GM18867 (cell line): ENCODE data around the gene TXN2.
"Not testable (repeated sequence)": the region's sequence is repeated elsewhere in the genome, so short reads cannot be mapped to it uniquely, and the experiment has no call there.

ENCODE experiments used
- ATAC-seq: cut with Tn5 transposase; IDR thresholded peaks from one replicate; pipeline ENCODE4 v1.9.1; 2021; ENCODE audit warnings: mild to moderate bottlenecking, moderate library complexity; ENCODE audit not compliant: unreplicated experiment

TXN2 gene

GRCh38 chr22:36481393-36482168, at the start of gene TXN2:
Gene TXN2 (minus strand): TSS chr22:36481640. CDS start chr22:36480837, 803 bp downstream.
- peak; percentile 82 for ATAC-seq

GRCh38 chr22:36528795-36529751, 47.6 kb upstream of the TXN2 start, which contains the start of gene EIF3D:
Gene EIF3D (minus strand): TSS chr22:36529166. CDS start chr22:36526121, 3,045 bp downstream.
- peak; percentile 90 for ATAC-seq

- ATAC-seq: no peak
These were observed 46.9 kb upstream of the TXN2 start for GRCh38 chr22:36528341-36528740.

GRCh38 chr22:36522662-36523061, 41.2 kb upstream of the TXN2 start:
- ATAC-seq: no peak

- ATAC-seq: no peak
These were observed 39.0 kb upstream of the TXN2 start for GRCh38 chr22:36520423-36520822.

GRCh38 chr22:36519906-36520305, 38.5 kb upstream of the TXN2 start:
- ATAC-seq: not testable (repeated sequence)

- ATAC-seq: no peak
These were observed 33.3 kb upstream of the TXN2 start for GRCh38 chr22:36514766-36515165.

- no peak for ATAC-seq
These were observed 31.6 kb upstream of the TXN2 start for GRCh38 chr22:36512991-36513390.

GRCh38 chr22:36512333-36512732, 30.9 kb upstream of the TXN2 start:
- no peak for ATAC-seq

- ATAC-seq: no peak
These were observed 29.8 kb upstream of the TXN2 start for GRCh38 chr22:36510966-36511881.

- ATAC-seq: no peak
These were observed 28.9 kb upstream of the TXN2 start for GRCh38 chr22:36510384-36510783.

GRCh38 chr22:36507518-36508010, 26.1 kb upstream of the TXN2 start:
- no peak for ATAC-seq

- peak; percentile 79 for ATAC-seq
These were observed 25.4 kb upstream of the TXN2 start, which contains the start of gene FOXRED2 for GRCh38 chr22:36506637-36507517. Gene FOXRED2 (minus strand): TSS chr22:36507040. CDS start chr22:36506422, 618 bp downstream.

- no peak for ATAC-seq
These were observed 24.7 kb upstream of the TXN2 start for GRCh38 chr22:36505998-36506635.

GRCh38 chr22:36497910-36498665, 16.6 kb upstream of the TXN2 start:
- no peak for ATAC-seq

GRCh38 chr22:36493690-36494110, 12.3 kb upstream of the TXN2 start:
- no peak for ATAC-seq

- ATAC-seq: no peak
These were observed 10.7 kb upstream of the TXN2 start for GRCh38 chr22:36492109-36492508.

GRCh38 chr22:36491155-36491554, 9.7 kb upstream of the TXN2 start:
- no peak for ATAC-seq
